HCT116 (cell line): ENCODE results near the gene NEURL2. TPM values are rescaled to one million over a fixed set of nuclear protein-coding genes. Genes with fewer than 3 reads are reported as not detected.

Source experiments
- ATAC-seq: fragments of 200-7000 bp; cut with Tn5 transposase; 2 replicates; pipeline ENCODE4 v1.9.1; 2020; ENCODE audit warnings: mild to moderate bottlenecking, moderate library complexity
- BruUV-seq: library from RNA; stranded (reverse); fragments of 400-500 nt; replicated peaks from 2 replicates; lab custom pipeline; 2021; lab: Mats Ljungman, UMichigan
- CTCF ChIA-PET: fragments of 300-600 bp; sonication (Branson Sonifier 250); formaldehyde crosslinking; loops from one replicate; lab custom pipeline; 2021; ENCODE audit warnings: antibody characterized with exemption; lab: Charles Lee
- POLR2A ChIA-PET: fragments of 300-600, 350-600 bp; sonication (Branson Sonifier 250); formaldehyde crosslinking; loops from one replicate; lab custom pipeline; 2021; ENCODE audit warnings: antibody characterized with exemption; lab: Charles Lee
- RAD21 ChIA-PET, 2 experiments: fragments of 300-600 bp; sonication (Branson Sonifier 250); formaldehyde crosslinking; loops; one replicate each; lab custom pipeline; 2023; ENCODE audit warnings: low total read pairs in 2 of 2; ENCODE audit not compliant: uncharacterized antibody in 2 of 2, unreplicated experiment in 2 of 2, low non-redundant PET in 1 of 2; lab: Charles Lee
- DNase-seq: peaks from one replicate; pipeline ENCODE4 v3.0.0-alpha.2; 2010; ENCODE audit warnings: low read depth, low spot score
- H2AFZ ChIP-seq: fragments of 200-600 bp; shearing (Covaris generic), sonication (generic); 2 replicates; pipeline ENCODE4 v1.6.1; 2017; ENCODE audit warnings: low read depth, mixed run types, mixed read lengths, antibody characterized with exemption, low read length; ENCODE audit not compliant: poor library complexity, severe bottlenecking
- H3K27ac ChIP-seq: 2 replicates; pipeline ENCODE4 v1.5.1; 2012; ENCODE audit warnings: low read depth, low read length
- H3K27me3 ChIP-seq: fragments of 200-600 bp; sonication (generic); 2 replicates; pipeline ENCODE4 v1.6.1; 2016; ENCODE audit warnings: mixed run types, low read length, mixed read lengths; ENCODE audit not compliant: insufficient read depth
- H3K36me3 ChIP-seq, 2 experiments: fragments of 200-500 bp in 1 of 2; fragments of 200-600 bp in 1 of 2; sonication (Bioruptor generic) in 1 of 2; sonication (generic) in 1 of 2; 2 replicates each; pipeline versions ENCODE4 v1.5.1 to v1.6.1; 2014 to 2016; ENCODE audit warnings: low read length in 2 of 2, inconsistent platforms in 1 of 2, mixed read lengths in 1 of 2, mixed run types in 1 of 2; ENCODE audit not compliant: insufficient read depth in 2 of 2, control insufficient read depth in 1 of 2
- H3K4me1 ChIP-seq, 2 experiments: fragments of 200-600 bp in 1 of 2; sonication (generic) in 1 of 2; 2 replicates each; pipeline versions ENCODE4 v1.5.1 to v1.6.1; 2012 to 2017; ENCODE audit warnings: low read length in 2 of 2, inconsistent platforms in 1 of 2, mild to moderate bottlenecking in 1 of 2, mixed read lengths in 1 of 2, mixed run types in 1 of 2, moderate library complexity in 1 of 2; ENCODE audit not compliant: insufficient read depth in 2 of 2, control insufficient read depth in 1 of 2
- H3K4me2 ChIP-seq: fragments of 200-600 bp; sonication (generic); 2 replicates; pipeline ENCODE4 v1.6.1; 2017; ENCODE audit warnings: mixed run types, low read length, mixed read lengths
- H3K4me3 ChIP-seq, 2 experiments: fragments of 200-600 bp in 1 of 2; sonication (generic) in 1 of 2; replicated peaks in 1 of 2; 2 replicates each; pipeline ENCODE4 v1.5.1; 2011 to 2016; ENCODE audit warnings: low read length in 2 of 2, control low read depth in 1 of 2, low read depth in 1 of 2, mild to moderate bottlenecking in 1 of 2, mixed read lengths in 1 of 2, mixed run types in 1 of 2
- H3K79me2 ChIP-seq: fragments of 200-600 bp; sonication (generic); 2 replicates; pipeline ENCODE4 v1.6.1; 2017; ENCODE audit warnings: mild to moderate bottlenecking, mixed run types, low read length, moderate library complexity, mixed read lengths; ENCODE audit not compliant: insufficient read depth
- H3K9ac ChIP-seq: fragments of 200-600 bp; sonication (generic); 2 replicates; pipeline ENCODE4 v1.6.1; 2016; ENCODE audit warnings: low read length, mixed read lengths
- H3K9me2 ChIP-seq: fragments of 200-600 bp; sonication (generic), shearing (Covaris generic); 2 replicates; pipeline ENCODE4 v1.6.1; 2017; ENCODE audit warnings: mixed run types, mild to moderate bottlenecking, moderate library complexity; ENCODE audit not compliant: insufficient read depth
- H3K9me3 ChIP-seq, 2 experiments: fragments of 200-500 bp in 1 of 2; fragments of 200-600 bp in 1 of 2; sonication (Bioruptor generic) in 1 of 2; sonication (generic) in 1 of 2; 2 replicates each; pipeline ENCODE4 v1.6.1; 2014 to 2017; ENCODE audit warnings: low read length in 2 of 2, mixed read lengths in 2 of 2, inconsistent platforms in 1 of 2, low read depth in 1 of 2, mild to moderate bottlenecking in 1 of 2, mixed run types in 1 of 2, moderate library complexity in 1 of 2; ENCODE audit not compliant: control insufficient read depth in 1 of 2, insufficient read depth in 1 of 2
- H4K20me1 ChIP-seq: fragments of 200-600 bp; sonication (generic), shearing (Covaris generic); 2 replicates; pipeline ENCODE4 v1.6.1; 2017; ENCODE audit warnings: mixed run types, mild to moderate bottlenecking, moderate library complexity; ENCODE audit not compliant: insufficient read depth
- ATF3 ChIP-seq: IDR thresholded peaks from 2 replicates; pipeline ENCODE4 v1.6.1; 2012
- ELF1 ChIP-seq: IDR thresholded peaks from 2 replicates; pipeline ENCODE4 v1.6.1; 2012; ENCODE audit warnings: low read depth, borderline replicate concordance
- EZH2 ChIP-seq: fragments of 200-600 bp; sonication (generic); IDR thresholded peaks from 2 replicates; pipeline ENCODE4 v1.6.1; 2017; ENCODE audit warnings: antibody characterized with exemption, mixed run types
- RAD21 ChIP-seq: IDR thresholded peaks from 2 replicates; pipeline ENCODE4 v1.6.1; 2012; ENCODE audit warnings: low read depth, mild to moderate bottlenecking
- REST ChIP-seq: IDR thresholded peaks from 2 replicates; pipeline ENCODE4 v1.6.1; 2012; ENCODE audit warnings: low read depth
- SP1 ChIP-seq: IDR thresholded peaks from 2 replicates; pipeline ENCODE4 v1.6.1; 2012; ENCODE audit warnings: low read depth
- TCF7L2 ChIP-seq: IDR thresholded peaks from 2 replicates; pipeline ENCODE4 v1.7.0; 2011; ENCODE audit warnings: borderline replicate concordance, inconsistent platforms; ENCODE audit not compliant: insufficient read depth, insufficient read length; ENCODE audit errors: extremely low read depth
- YY1 ChIP-seq: IDR thresholded peaks from 2 replicates; pipeline ENCODE4 v1.6.1; 2011; ENCODE audit warnings: low read length, low read depth, moderate library complexity, mild to moderate bottlenecking; ENCODE audit not compliant: insufficient replicate concordance; ENCODE audit errors: extremely low read depth
- intact Hi-C: fragments of 100-400 bp; cut with micrococcal nuclease; formaldehyde crosslinking; loops from 2 replicates; pipeline ENCODE4 v1.10.0; 2022
- total RNA-seq: library from RNA; stranded (reverse); gene quantifications from one replicate; pipeline ENCODE4 v1.2.1, GENCODE V29; 2021; ENCODE audit not compliant: unreplicated experiment

Gene NEURL2
- total RNA-seq, 1 experiment from 2014 or later, result 0.96 TPM

GRCh38 chr20:45894797-45895196 lies 3.8 kb upstream of the NEURL2 start:
- Histone ChIP-seq H3K9me3 (no peaks in the 10 kb centered on the region), H3K27me3 (no peaks in the 10 kb centered on the region), H3K4me1 (peaks cover 10 to 18% of the 10 kb centered on the region in 2 experiments; a peak in 3 of 4 replicates), H3K79me2 (peaks cover 4% of the 10 kb centered on the region; the same call in 1 of the 2 replicates), H3K36me3 (peaks cover 6 to 21% of the 10 kb centered on the region in 2 experiments; a peak in 3 of 4 replicates), H3K4me2 (no peak overlapping the region), H3K9ac (no peak overlapping the region), H4K20me1 (no peaks in the 10 kb centered on the region), H2AFZ (no peak overlapping the region), H3K27ac (no peak overlapping the region), H3K9me2 (no peaks in the 10 kb centered on the region), H3K4me3 (no peak overlapping the region)
- no peak for DNase-seq
- no peak for TF ChIP-seq SP1
- TF ChIP-seq REST, result no peak
- no peak for TF ChIP-seq TCF7L2
- TF ChIP-seq ATF3, result no peak
- TF ChIP-seq YY1, result no peak
- no peak for TF ChIP-seq ELF1
- no peak for TF ChIP-seq RAD21
- no peak for TF ChIP-seq EZH2
- ChIA-PET CTCF (no interaction called here), RAD21 (no interaction called here), POLR2A (no interaction called here)
- no TSS peak for BruUV-seq
- ATAC-seq, result no peak
- intact Hi-C loops, result no loop called here
